ENCODE measurements around the gene B4GAT1. TPM values are rescaled to one million over a fixed set of nuclear protein-coding genes. Genes with fewer than 3 reads are reported as not detected.

B4GAT1 gene
- total and polyA plus RNA-seq, 9 of the 15 experiments (the other 6 are each of a cell fraction or from before 2014, with no cell fraction given): 0.86 to 9.5 (median 3.8) TPM

DNA sequence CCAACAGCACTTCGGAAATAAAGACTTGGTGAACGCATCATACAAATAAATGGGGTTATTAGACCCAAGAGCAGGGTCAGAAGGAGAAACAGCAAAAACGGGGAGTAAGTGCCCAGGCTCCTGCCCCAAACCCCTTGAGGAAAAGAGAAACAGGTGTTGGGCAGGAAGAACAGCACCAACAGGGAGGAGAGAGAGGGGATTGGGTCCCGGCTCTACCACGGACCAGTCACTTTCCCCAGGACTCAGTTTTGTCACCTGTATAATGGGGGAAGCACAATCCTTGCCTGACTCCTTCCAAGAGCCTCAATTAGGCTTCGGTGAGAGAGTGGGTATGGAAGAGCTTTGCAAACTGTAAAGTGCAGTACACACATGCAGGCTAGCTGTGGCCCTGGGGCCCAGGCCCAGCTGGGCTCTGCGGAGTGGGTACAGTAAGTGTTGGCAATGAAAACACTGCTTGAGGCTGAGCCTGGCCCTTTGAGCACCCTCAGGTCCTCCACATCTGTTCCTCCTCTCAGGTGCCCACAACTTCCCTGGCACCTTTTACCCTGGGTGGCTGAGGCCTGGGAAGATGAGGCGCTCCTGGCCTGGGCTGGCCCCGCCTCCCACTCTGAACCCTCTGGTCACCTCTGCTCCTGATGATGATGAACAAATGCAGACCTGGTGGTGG, 15.2 kb upstream of the B4GAT1 start (continued):
- TF ChIP-seq RBM25 (IDR thresholded peaks at IDR 0.05; ENCODE audit: low read depth, low read length, severe bottlenecking) (peak; percentile 67), POLR2A (conservative IDR thresholded peaks at IDR 0.05) (peak; percentile 52), TARDBP (IDR thresholded peaks at IDR 0.05) (no peak), ZNF197 (CRISPR knock-in tag; IDR thresholded peaks at IDR 0.05; ENCODE audit: low read depth) (no peak), PRPF4 (IDR thresholded peaks at IDR 0.05; ENCODE audit: insufficient read depth, low read depth, low read length, poor library complexity, severe bottlenecking) (no peak)

DNA sequence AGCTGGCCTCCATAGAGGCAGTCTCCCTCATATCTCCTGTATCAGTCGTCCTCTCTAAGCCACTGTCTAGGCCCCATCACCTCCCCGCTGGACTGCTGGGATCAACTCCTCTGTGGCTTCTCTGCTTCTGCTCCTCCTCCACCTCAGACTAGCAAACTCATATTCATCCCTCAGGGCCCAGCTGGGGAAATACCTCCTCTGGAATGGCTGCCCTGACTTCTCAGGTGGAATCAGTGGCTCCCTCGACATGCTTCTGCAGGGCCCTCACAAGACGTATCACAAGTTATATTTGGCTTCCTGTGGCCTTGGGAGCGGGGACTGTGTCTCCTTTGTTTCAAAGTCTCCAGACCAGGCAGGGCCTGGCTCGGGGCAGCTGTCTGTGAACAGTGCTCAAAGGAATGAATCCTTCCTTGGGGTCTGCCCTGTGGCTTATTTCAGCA, 14.1 kb upstream of the B4GAT1 start:
- peaks cover 42% of the 10 kb centered on the region; the same call in 2 of the 3 replicates for H3K36me3 ChIP-seq (ENCODE audit: control insufficient read depth, insufficient read depth, low read length)
- peaks cover 0 to 22% of the 10 kb centered on the region in 2 experiments; a peak in 4 of 5 replicates for H3K4me1 ChIP-seq (replicated peaks in 1 of 2; ENCODE audit: control insufficient read depth in 2 of 2, insufficient read depth in 2 of 2, low read length in 2 of 2)
- CTCF ChIA-PET (ENCODE audit: low intra/inter-chr PET ratio): no interaction called here
- intact Hi-C loops (cut with micrococcal nuclease): no loop called here
- no TSS peak for BruUV-seq (replicated peaks)
- H2AFZ ChIP-seq (ENCODE audit: low read depth, low read length): no peak overlapping the region
- peak in 3 of 4 experiments; percentile 10 to 56 (median 34) for DNase-seq (ENCODE audit: extremely low read depth in 1 of 4, low spot score in 3 of 4)
- H3K4me2 ChIP-seq (ENCODE audit: insufficient read depth, low read length): no peak overlapping the region
- no peak for FAIRE-seq
- in situ Hi-C loops (cut with MboI): no loop called here
- H3K9me3 ChIP-seq (replicated peaks; ENCODE audit: control insufficient read depth, insufficient read depth, low read depth, low read length): no peaks in the 10 kb centered on the region
- no peak overlapping the region; the same call in 2 of the 3 replicates for H3K27ac ChIP-seq (ENCODE audit: extremely low read depth, low read depth, low read length)
- peak; percentile 43 for ATAC-seq
- 48% methylated on average over 6 of the region's 6 CpGs for WGBS (ENCODE audit: insufficient coverage, low coverage, missing lambda C conversion rate)
- peaks cover 23% of the 10 kb centered on the region for H4K20me1 ChIP-seq (replicated peaks; ENCODE audit: control insufficient read depth, insufficient read depth, low read length)
- no peak overlapping the region for H3K4me3 ChIP-seq
- no peaks in the 10 kb centered on the region for H3K9me1 ChIP-seq (ENCODE audit: control insufficient read depth, insufficient read depth, low read length)
- H3K27me3 ChIP-seq (ENCODE audit: control insufficient read depth in 2 of 2, insufficient read depth in 2 of 2, low read length in 2 of 2): no peaks in the 10 kb centered on the region
- peak overlapping the region in 1 of 2 experiments; percentile 0; a peak in 1 of 4 replicates for H3K9ac ChIP-seq (ENCODE audit: insufficient read depth in 1 of 2, low read depth in 2 of 2, low read length in 2 of 2)
- POLR2A ChIA-PET: interaction anchor here (0.5 to 2.8 kb wide), 9 partner anchors 9 to 303 kb away, joined by 3 to 12 read pairs (median 6); partner anchors contain the start of gene B4GAT1
- H3K79me2 ChIP-seq (ENCODE audit: control insufficient read depth, insufficient read depth, low read length): peaks cover 3% of the 10 kb centered on the region; the same call in 1 of the 3 replicates
- TF ChIP-seq POLR2A (conservative IDR thresholded peaks at IDR 0.05) (peak; percentile 77), POLR2AphosphoS2 (IDR thresholded peaks at IDR 0.05; ENCODE audit: low read length) (peak; percentile 88), MYNN (IDR thresholded peaks at IDR 0.05) (peak; percentile 86), MYNN (CRISPR knock-in tag; IDR thresholded peaks at IDR 0.05) (no peak), KDM5B (IDR thresholded peaks at IDR 0.05; ENCODE audit: insufficient replicate concordance, low read depth, low read length) (peak; percentile 14), ZNF79 (CRISPR knock-in tag; IDR thresholded peaks at IDR 0.05; ENCODE audit: low read depth) (no peak), SUPT5H (IDR thresholded peaks at IDR 0.05) (peak; percentile 78), HDAC8 (tag; IDR thresholded peaks at IDR 0.05) (no peak), POLR2AphosphoS5 (IDR thresholded peaks at IDR 0.05; ENCODE audit: control insufficient read depth, insufficient read depth, low read depth, low read length) (0 out of 2 replicates have a peak, but pooled peaks have one; percentile 33), ZNF696 (CRISPR knock-in tag; conservative IDR thresholded peaks at IDR 0.05) (0 out of 2 replicates have a peak, but pooled peaks have one; percentile 2), POLR2B (IDR thresholded peaks at IDR 0.05; ENCODE audit: low read depth, partially characterized antibody) (peak; percentile 63), GATA2 (CRISPR knock-in tag; IDR thresholded peaks at IDR 0.05) (0 out of 2 replicates have a peak, but pooled peaks have one; percentile 26)
- TF ChIP-seq, protein P1, sequence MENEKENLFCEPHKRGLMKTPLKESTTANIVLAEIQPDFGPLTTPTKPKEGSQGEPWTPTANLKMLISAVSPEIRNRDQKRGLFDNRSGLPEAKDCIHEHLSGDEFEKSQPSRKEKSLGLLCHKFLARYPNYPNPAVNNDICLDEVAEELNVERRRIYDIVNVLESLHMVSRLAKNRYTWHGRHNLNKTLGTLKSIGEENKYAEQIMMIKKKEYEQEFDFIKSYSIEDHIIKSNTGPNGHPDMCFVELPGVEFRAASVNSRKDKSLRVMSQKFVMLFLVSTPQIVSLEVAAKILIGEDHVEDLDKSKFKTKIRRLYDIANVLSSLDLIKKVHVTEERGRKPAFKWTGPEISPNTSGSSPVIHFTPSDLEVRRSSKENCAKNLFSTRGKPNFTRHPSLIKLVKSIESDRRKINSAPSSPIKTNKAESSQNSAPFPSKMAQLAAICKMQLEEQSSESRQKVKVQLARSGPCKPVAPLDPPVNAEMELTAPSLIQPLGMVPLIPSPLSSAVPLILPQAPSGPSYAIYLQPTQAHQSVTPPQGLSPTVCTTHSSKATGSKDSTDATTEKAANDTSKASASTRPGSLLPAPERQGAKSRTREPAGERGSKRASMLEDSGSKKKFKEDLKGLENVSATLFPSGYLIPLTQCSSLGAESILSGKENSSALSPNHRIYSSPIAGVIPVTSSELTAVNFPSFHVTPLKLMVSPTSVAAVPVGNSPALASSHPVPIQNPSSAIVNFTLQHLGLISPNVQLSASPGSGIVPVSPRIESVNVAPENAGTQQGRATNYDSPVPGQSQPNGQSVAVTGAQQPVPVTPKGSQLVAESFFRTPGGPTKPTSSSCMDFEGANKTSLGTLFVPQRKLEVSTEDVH (IDR thresholded peaks at IDR 0.05; ENCODE audit: low read depth, partially characterized antibody): peak; percentile 49
- TF ChIP-seq, protein P2, sequence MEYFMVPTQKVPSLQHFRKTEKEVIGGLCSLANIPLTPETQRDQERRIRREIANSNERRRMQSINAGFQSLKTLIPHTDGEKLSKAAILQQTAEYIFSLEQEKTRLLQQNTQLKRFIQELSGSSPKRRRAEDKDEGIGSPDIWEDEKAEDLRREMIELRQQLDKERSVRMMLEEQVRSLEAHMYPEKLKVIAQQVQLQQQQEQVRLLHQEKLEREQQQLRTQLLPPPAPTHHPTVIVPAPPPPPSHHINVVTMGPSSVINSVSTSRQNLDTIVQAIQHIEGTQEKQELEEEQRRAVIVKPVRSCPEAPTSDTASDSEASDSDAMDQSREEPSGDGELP (CRISPR knock-in tag; IDR thresholded peaks at IDR 0.05; ENCODE audit: borderline replicate concordance): 0 out of 2 replicates have a peak, but pooled peaks have one; percentile 18
